ENCODE measurements around the gene TNRC6B.
"Not testable (repeated sequence)": the region's sequence is repeated elsewhere in the genome, so short reads cannot be mapped to it uniquely, and the experiment has no call there.

Gene TNRC6B

GRCh38 chr22:40294696-40295095 is 117.0 kb downstream of the TNRC6B start:
- DNase-seq, result no peak

DNA sequence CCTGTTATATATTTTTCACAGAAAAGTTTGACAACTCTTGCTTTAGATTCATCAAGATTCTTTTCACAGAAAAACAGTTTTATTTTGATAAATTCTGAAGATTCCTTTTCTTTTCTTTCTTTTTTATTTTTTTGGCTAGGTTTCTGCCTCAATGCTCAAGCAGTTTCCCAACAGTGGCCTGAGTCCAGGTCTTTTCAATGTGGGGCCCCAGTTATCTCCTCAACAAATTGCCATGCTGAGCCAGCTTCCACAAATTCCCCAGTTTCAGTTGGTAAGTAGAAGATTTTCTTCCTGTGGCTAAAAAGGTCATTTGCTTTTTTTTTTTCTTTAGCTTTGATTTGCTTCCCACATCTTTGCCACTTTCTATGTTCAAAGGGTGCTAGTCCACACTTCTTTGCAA is 122.6 kb downstream of the TNRC6B start:
- no peak for DNase-seq

DNA sequence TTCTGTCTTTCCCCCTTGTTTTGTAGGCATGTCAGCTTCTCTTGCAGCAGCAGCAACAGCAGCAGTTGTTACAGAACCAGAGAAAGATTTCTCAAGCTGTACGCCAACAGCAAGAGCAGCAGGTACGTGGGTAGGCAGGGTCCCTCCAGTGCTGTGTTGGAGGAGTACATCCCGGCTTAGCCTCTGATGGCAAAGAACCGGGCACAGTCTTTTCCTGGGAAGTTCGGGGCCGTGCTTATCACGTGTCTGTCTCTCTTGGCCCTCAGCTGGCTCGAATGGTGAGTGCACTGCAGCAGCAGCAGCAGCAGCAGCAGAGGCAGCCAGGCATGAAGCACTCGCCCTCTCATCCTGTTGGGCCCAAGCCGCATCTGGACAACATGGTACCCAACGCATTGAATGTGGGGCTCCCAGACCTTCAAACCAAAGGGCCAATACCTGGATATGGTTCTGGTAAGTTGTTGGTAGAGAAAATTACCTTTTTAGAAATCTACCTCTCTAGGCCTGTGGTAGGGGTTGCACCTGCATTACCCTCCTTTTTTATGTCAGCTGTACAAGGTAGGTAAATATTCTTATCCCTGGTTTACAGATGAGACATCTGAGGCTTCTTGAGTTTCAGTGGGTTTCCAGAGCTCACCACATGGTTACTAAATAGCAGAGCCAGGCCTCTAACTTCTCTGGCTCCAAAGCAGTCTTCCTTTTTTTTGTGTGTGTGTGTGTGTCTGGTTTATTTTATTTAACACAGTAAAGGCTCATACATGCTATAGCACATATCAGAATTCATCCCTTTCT is 123.4 kb downstream of the TNRC6B start:
- DNase-seq, result no peak

GRCh38 chr22:40302149-40302548 is 124.4 kb downstream of the TNRC6B start:
- DNase-seq, result no peak

DNA sequence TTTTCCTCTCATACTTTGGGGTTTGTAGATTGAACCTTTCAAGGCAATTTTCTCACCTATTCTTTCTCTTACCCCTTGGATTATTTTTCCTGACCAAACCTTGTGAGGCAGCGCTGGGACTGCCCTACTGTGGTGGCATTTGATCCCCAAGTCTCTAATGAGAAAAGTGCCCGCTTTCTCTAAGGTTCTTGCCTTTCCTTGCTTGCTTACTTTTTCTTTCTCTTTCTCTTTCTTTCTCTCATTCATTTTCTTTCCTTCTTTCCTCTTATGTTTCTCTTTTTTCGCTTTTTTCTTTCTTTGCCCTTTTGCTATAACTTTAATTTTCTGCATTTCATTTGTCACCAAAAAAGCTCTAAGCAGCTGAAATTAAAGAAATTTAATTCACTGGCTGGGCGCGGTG is 127.9 kb downstream of the TNRC6B start:
- no peak for DNase-seq

DNA sequence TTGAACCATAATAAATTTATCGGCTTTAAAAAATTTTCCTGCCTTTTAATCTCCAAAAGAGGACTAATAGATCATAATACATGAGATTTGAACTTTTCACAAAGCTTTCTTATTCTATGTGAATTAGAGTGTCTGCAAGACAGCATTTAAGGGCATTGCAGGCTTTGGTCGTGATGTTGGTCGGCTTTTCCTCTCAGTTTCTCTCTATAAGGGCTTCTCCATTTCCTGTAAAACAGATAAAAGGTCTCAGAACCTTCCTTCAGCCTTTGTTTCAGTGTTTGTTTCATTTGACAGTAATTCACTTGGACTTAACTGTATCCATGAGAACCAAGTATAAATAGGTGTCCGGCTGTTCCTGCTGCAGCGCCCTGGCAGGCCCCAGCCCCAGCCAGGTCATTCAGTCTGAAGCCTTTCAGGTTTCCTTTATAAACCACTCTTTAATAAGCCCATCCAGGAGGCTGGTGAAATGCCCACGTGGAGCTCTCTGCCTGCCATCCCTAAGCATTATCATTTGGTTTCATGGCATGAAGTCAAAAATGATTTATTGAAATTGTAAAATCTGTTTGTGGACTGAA is 131.4 kb downstream of the TNRC6B start:
- no peak for DNase-seq

DNA sequence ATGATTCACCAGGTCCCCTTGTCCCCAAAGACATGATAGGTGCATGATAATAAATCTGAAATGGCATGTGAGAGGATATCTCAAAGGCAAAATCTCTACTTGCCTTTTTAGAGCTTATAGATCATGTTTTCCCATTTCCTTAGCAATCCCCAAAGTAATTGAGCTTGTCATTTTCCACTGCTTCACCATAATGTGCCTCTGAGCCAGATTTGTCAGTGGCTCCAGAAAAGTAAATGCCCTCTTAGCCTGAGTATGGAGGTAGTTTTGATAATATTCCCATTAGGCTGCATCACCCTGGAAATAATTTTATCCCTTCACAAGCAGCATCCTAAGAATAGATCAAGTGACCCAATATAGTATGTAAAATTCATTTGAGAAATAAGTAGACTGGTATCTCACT is 131.9 kb downstream of the TNRC6B start:
- no peak for DNase-seq

- no peak for DNase-seq
Measured at GRCh38 chr22:40310081-40310767, 132.5 kb downstream of the TNRC6B start.

GRCh38 chr22:40310768-40311120 is 133.0 kb downstream of the TNRC6B start:
- no peak for DNase-seq

GRCh38 chr22:40311646-40312045 is 133.9 kb downstream of the TNRC6B start:
- not testable (repeated sequence) for DNase-seq

DNA sequence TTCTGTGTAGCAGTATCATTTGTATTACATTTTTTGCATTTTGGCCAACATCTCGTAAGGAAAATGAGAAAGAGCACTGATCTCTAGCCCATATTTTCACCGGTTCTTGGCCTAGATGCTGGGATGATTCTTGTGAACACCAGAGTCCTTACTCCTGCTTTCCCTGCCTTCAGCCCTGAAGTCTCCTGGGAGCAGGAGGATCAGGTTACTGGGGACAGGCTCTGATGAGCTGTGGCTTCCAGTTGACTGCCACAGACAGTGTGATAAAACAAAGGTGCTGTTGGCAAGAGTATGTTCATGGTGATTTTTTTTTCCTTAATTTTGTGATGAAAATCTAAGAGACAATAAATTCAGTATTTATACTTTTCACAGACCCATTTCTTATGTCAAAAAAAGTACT is 134.3 kb downstream of the TNRC6B start:
- no peak for DNase-seq

- DNase-seq, result no peak
Measured at GRCh38 chr22:40313007-40313406, 135.3 kb downstream of the TNRC6B start.

- no peak for DNase-seq
Measured at GRCh38 chr22:40314041-40314440, 136.3 kb downstream of the TNRC6B start.

- DNase-seq, result no peak
Measured at GRCh38 chr22:40320687-40321086, 143.0 kb downstream of the TNRC6B start.

- DNase-seq, result no peak
Measured at GRCh38 chr22:40322021-40322420, 144.3 kb downstream of the TNRC6B start.

DNA sequence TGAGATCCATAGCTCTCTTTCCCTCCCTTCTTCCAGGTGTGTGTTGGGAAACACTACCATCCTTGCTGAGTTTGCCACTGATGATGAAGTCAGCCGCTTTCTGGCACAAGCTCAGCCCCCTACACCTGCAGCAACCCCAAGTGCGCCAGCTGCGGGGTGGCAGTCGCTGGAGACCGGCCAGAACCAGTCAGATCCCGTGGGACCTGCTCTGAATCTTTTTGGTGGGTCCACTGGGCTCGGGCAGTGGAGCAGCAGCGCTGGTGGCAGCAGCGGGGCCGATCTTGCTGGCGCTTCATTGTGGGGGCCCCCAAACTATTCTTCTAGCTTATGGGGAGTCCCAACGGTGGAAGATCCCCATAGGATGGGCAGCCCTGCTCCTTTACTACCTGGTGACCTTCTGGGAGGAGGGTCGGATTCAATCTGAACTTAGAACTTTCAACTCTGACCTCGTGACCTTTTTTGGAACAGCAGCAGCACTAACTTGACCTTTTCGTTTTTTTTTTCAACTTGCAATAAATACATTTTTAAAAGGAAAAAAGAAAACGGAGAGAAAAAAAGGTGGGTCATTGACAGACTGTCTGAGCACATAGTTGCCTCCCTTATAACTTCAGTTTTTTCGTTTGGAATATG is 145.2 kb downstream of the TNRC6B start:
- DNase-seq, result no peak

GRCh38 chr22:40323681-40324171 is 146.0 kb downstream of the TNRC6B start:
- no peak for DNase-seq

- DNase-seq, result no peak
Measured at GRCh38 chr22:40324468-40325305, 147.0 kb downstream of the TNRC6B start.

- DNase-seq, result no peak
Measured at GRCh38 chr22:40325315-40325714, 147.6 kb downstream of the TNRC6B start.

DNA sequence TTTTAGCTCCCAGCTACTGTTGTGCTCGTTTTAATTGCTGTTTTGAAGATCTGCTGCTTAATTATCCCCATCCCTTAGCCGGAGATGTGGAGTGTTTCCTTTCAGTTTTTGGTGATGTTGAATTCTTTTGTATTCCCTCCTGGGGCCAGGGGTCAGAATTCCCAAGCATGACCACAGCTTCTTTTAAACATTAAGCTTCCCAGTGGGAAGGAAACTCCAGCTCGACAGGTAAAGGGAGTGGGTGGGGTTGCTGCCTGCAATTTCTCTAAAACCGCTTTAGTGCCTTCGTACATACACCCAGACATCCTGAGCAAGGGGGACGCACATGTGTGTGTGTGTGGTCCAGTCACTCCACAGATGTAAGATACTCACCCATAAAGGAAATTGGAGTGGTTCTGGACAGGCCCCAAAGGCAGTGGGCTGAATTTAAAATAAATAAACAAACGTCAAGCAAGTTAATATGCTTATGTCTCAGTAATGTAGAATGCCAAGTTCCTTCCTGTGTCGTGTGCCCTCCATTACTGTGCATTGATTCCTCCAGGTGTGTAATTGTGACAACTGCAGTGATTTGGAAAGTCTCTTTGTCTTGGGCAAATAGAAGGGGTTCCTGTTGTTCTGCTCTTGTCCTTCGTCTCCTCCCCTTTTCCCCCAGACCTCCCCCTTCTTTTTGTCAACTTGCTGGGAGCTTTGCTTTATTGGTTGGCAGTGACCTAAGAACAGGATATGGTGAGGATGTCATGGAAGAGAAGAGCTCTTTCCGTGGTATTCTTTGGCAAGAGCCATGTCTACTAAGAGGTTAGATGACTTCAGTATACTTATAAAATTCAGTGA is 149.4 kb downstream of the TNRC6B start:
- DNase-seq, result no peak

Data from activated gamma-delta T cell (primary cell).